ENCODE data around the gene KCNJ10.

GRCh38 chr1:160083968-160084770, 14.2 kb upstream of the KCNJ10 start:
- TF ChIP-seq CTCF (IDR thresholded peaks at IDR 0.05; ENCODE audit: low read depth, low read length) (peak; percentile 55), EZH2phosphoT487 (IDR thresholded peaks at IDR 0.05; ENCODE audit: low read depth) (no peak)

All from OCI-LY3 (cell line).